Right lobe of liver (tissue), 6 donors: ENCODE measurements around the gene AP1B1. TPM values are rescaled to one million over a fixed set of nuclear protein-coding genes. Genes with fewer than 3 reads are reported as not detected.
A peak's percentile ranks its signal among the peaks of the same experiment; 100 is the strongest.

Experiments used
- ATAC-seq, 4 donors: fragments of 200-7000 bp; cut with Tn5 transposase; one replicate each; pipeline ENCODE4 v1.9.1; 2020; ENCODE audit warnings: mild to moderate bottlenecking in 4 of 4, moderate library complexity in 4 of 4
- DNase-seq, 3 donors: peaks; one replicate each; pipeline ENCODE4 v3.0.0-alpha.2; 2020
- H3K27ac ChIP-seq, 3 donors: fragments of 200-600 bp; one replicate each; pipeline ENCODE4 v1.8.0; 2022
- H3K27me3 ChIP-seq, 2 donors: fragments of 200-600 bp; one replicate each; pipeline ENCODE4 v1.8.0; 2022
- H3K36me3 ChIP-seq, 4 donors: fragments of 200-600 bp; sonication (generic) in 1 of 4; one replicate each; pipeline versions ENCODE4 v1.5.1 to v1.8.0; 2017 to 2022; ENCODE audit warnings: control low read depth in 1 of 4
- H3K4me1 ChIP-seq, 4 donors: fragments of 200-600 bp; sonication (generic) in 1 of 4; one replicate each; pipeline versions ENCODE4 v1.5.1 to v1.8.0; 2017 to 2022; ENCODE audit warnings: control low read depth in 1 of 4
- H3K4me3 ChIP-seq, 3 donors: fragments of 200-600 bp; one replicate each; pipeline ENCODE4 v1.8.0; 2022
- H3K9me3 ChIP-seq, 4 donors: fragments of 200-600 bp; sonication (generic) in 1 of 4; one replicate each; pipeline versions ENCODE4 v1.5.1 to v1.8.0; 2017 to 2022; ENCODE audit warnings: control low read depth in 1 of 4
- POLR2A ChIP-seq: fragments of 450-650 bp; IDR thresholded peaks from one replicate; pipeline ENCODE4 v1.6.1; 2017; ENCODE audit warnings: antibody characterized with exemption, mild to moderate bottlenecking
- WGBS: methylation state at CpG from one replicate; pipeline ENCODE4 v1.1.6; 2018; ENCODE audit warnings: low coverage, low lambda C conversion rate; ENCODE audit not compliant: insufficient coverage; ENCODE audit errors: missing lambda C conversion rate; 5-methylcytosine and 5-hydroxymethylcytosine counted together
- intact Hi-C, 2 donors: fragments of 100-400 bp; cut with DNase I; formaldehyde crosslinking; loops; one replicate each; pipeline versions ENCODE4 v1.11.2 to v1.14.1; 2022
- total RNA-seq, 6 experiments: library from RNA; depleted of rRNA in 2 of 6; stranded (reverse); fragments of >200 nt in 2 of 6; fragmentation: NEBNext Ultra II Directional in 3 of 6; extraction: Animal tissue kit (Norgen Biotek cat#: 25700) in 3 of 6; gene quantifications; one replicate each; pipeline versions ENCODE4 v1.1.0 to v1.2.4, GENCODE V29; 2016 to 2023
- TF ChIP-seq, protein P1 (sequence below), 4 donors: fragments of 200-600 bp in 3 of 4; fragments of 450-650 bp in 1 of 4; IDR thresholded peaks; one replicate each; pipeline versions ENCODE4 v1.5.1 to v1.8.0; 2016 to 2022; ENCODE audit warnings: antibody characterized with exemption in 4 of 4, mild to moderate bottlenecking in 2 of 4
- donor health status: DM: no; HTN: yes; CAD: no.
- donor health status: DM: no; HTN: no; CAD: no.
- donor health status: DM: no; HTN: no; CAD: no.
- donor health status: DM: no; HTN: yes; CAD: no.
- donor health status: DM: no; HTN: yes; CAD: no.

The AP1B1 gene
- total RNA-seq, 6 experiments from 2014 or later: 35.7 to 63.2 (median 44.4) TPM

DNA sequence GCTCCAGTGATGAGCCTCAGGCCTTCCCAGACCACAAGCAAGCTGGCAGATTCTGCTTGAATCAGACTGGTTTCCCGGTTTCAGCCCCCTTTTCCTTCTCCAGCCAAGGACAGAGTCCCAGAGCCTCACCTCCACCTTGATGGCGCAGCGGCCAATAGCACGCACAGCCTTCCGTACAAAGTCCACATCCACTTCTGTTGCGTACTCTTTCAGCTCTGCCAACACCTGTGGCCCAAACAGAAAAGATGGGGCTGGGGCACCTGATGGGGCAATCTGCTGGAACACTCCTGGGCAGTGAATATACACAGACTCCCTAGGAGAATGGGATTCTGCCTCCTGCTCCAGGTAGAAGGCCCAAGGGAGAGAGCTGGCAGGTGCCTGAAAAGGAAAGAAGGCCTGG, 37.3 kb downstream of the AP1B1 start:
- no peaks in the 10 kb centered on the region for H3K9me3 ChIP-seq
- DNase-seq (peak in 2 of 3 donors; percentile 82 to 85), ATAC-seq (peak; percentile 82 to 87 (median 82))
- 28% methylated on average over 2 of the region's 6 CpGs for WGBS
- H3K27me3 ChIP-seq: no peaks in the 10 kb centered on the region
- H3K36me3 ChIP-seq: peaks cover 0 to 81% (median 34%) of the 10 kb centered on the region in 4 donors
- intact Hi-C loops: loop anchor here in 1 of 2 donors (10.0 kb wide), 1 partner anchor 46 kb away; the partner anchor contains the start of gene GAS2L1
- peaks cover 0 to 30% (median 5%) of the 10 kb centered on the region in 4 donors for H3K4me1 ChIP-seq
- TF ChIP-seq, protein P1, sequence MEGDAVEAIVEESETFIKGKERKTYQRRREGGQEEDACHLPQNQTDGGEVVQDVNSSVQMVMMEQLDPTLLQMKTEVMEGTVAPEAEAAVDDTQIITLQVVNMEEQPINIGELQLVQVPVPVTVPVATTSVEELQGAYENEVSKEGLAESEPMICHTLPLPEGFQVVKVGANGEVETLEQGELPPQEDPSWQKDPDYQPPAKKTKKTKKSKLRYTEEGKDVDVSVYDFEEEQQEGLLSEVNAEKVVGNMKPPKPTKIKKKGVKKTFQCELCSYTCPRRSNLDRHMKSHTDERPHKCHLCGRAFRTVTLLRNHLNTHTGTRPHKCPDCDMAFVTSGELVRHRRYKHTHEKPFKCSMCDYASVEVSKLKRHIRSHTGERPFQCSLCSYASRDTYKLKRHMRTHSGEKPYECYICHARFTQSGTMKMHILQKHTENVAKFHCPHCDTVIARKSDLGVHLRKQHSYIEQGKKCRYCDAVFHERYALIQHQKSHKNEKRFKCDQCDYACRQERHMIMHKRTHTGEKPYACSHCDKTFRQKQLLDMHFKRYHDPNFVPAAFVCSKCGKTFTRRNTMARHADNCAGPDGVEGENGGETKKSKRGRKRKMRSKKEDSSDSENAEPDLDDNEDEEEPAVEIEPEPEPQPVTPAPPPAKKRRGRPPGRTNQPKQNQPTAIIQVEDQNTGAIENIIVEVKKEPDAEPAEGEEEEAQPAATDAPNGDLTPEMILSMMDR (IDR thresholded peaks at IDR 0.05): no peak
- TF ChIP-seq POLR2A: no peak
- peak overlapping the region in 1 of 3 donors; percentile 16 for H3K27ac ChIP-seq
- no peak overlapping the region for H3K4me3 ChIP-seq

DNA sequence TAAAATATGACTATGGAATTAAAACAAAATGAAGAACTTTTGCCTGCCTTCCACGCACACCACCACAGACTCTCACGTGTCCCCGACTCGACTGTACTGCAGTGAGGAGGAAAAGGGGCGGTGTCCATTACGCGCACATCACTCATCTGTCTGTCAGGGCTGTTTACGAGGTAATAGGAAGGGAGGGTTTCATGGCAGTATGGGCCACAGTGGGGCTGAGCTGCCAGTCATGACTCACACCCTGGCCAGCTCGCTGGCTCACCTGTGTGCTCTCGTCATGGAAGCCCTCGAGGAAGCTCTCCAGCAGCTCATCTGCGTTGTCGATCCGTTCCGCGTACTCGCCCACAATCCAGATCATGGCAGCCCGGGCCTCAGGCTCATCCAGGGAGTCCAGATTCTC, 39.4 kb downstream of the AP1B1 start:
- peaks cover 0 to 49% (median 5%) of the 10 kb centered on the region in 4 donors for H3K4me1 ChIP-seq
- peaks cover 0 to 60% (median 23%) of the 10 kb centered on the region in 4 donors for H3K36me3 ChIP-seq
- no peak overlapping the region for H3K27ac ChIP-seq
- H3K4me3 ChIP-seq: no peak overlapping the region
- intact Hi-C loops: no loop called here
- H3K9me3 ChIP-seq: no peaks in the 10 kb centered on the region
- no peak for DNase-seq
- no peaks in the 10 kb centered on the region for H3K27me3 ChIP-seq
- TF ChIP-seq, protein P1 (IDR thresholded peaks at IDR 0.05): no peak
- no peak for TF ChIP-seq POLR2A
- ATAC-seq: no peak
- 92% methylated on average over 16 of the region's 18 CpGs for WGBS

DNA sequence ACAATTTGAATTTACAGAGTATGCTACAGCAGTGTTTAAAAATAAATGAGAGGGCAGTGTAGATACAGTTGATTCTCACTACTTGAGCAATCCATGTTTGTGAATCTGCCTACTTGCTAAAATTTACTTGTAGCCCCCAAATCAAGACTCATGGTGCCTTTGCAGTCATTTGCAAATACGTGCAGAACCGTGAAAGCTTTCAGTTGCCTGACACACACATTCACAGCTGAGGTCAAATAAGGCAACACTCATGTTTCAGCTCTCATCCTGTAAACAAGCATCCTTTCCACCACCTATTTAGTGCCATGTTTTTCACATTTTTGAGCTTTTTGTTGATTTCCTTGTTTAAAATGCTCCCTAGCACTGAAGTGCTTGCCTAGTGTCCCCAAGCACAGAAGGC, 40.3 kb downstream of the AP1B1 start:
- peaks cover 0 to 51% (median 21%) of the 10 kb centered on the region in 4 donors for H3K36me3 ChIP-seq

DNA sequence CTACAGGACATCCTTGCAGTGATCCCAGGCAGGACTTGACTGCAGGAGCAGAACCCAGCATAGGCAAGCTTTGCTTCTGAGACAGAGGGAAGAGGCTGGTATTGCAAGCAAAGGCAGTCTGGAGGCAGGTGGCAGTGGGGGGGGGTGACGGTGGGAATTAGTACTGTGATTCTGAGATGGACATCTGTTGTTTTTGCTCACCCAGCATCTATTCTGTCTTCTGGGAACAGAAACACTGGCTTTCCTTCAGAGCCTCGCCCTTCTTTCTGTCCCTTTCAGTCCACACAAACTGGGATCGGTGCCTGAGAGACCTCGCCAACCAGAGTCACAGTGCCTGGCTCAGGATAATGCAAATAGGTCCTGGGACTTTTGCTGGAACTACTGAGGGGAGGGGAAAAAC, 41.7 kb downstream of the AP1B1 start:
- ATAC-seq: peak; percentile 23 to 72 (median 53)
- TF ChIP-seq, protein P1 (IDR thresholded peaks at IDR 0.05): no peak
- TF ChIP-seq POLR2A: no peak
- H3K27me3 ChIP-seq: no peaks in the 10 kb centered on the region

More for the DNA sequence above, 40.3 kb downstream of the AP1B1 start:
- no peak overlapping the region for H3K27ac ChIP-seq
- WGBS: 80% methylated on average over 1 of the region's 2 CpGs
- ATAC-seq: no peak
- peaks cover 0 to 53% (median 5%) of the 10 kb centered on the region in 4 donors for H3K4me1 ChIP-seq
- no peaks in the 10 kb centered on the region for H3K9me3 ChIP-seq
- TF ChIP-seq, protein P1 (IDR thresholded peaks at IDR 0.05): no peak
- no peak for TF ChIP-seq POLR2A
- no peak overlapping the region for H3K4me3 ChIP-seq
- no peak for DNase-seq
- H3K27me3 ChIP-seq: no peaks in the 10 kb centered on the region
- intact Hi-C loops: no loop called here

More for the DNA sequence above, 41.7 kb downstream of the AP1B1 start:
- Histone ChIP-seq H3K4me3 (no peak overlapping the region), H3K9me3 (no peaks in the 10 kb centered on the region), H3K36me3 (peaks cover 4 to 46% (median 16%) of the 10 kb centered on the region in 4 donors), H3K4me1 (peaks cover 0 to 53% (median 5%) of the 10 kb centered on the region in 4 donors), H3K27ac (peak overlapping the region in 1 of 3 donors; percentile 69)
- WGBS: 38% methylated on average over 2 of the region's 4 CpGs
- DNase-seq: peak in 2 of 3 donors; percentile 83 to 89
- intact Hi-C loops: no loop called here
